Fibroblast of lung (primary cell): Measurements from ENCODE around the gene ZNF423.

Experiments used
- CTCF ChIP-seq, 2 donors: IDR thresholded peaks in 1 of 2; conservative IDR thresholded peaks in 1 of 2; 1 replicate in 1 of 2; 2 replicates in 1 of 2; pipeline ENCODE4 v1.5.1; 2011 to 2012; ENCODE audit warnings: low read length in 2 of 2, control low read depth in 1 of 2, inconsistent platforms in 1 of 2, low read depth in 1 of 2, mild to moderate bottlenecking in 1 of 2
- EZH2 ChIP-seq: IDR thresholded peaks from 2 replicates; pipeline ENCODE4 v1.5.1; 2012; ENCODE audit warnings: low read length, control low read depth, mild to moderate bottlenecking; ENCODE audit errors: missing control alignments

- TF ChIP-seq EZH2 (no peak), CTCF (conservative IDR thresholded peaks at IDR 0.05 in 1 of 2, IDR thresholded peaks at IDR 0.05 in 1 of 2; ENCODE audit: low read depth in 1 of 2, low read length in 2 of 2) (no peak)
Observed at GRCh38 chr16:49649013-49649765, 206.7 kb downstream of the ZNF423 start.
